SK-N-SH (cell line): ENCODE measurements around the gene MLANA. TPM values are rescaled to one million over a fixed set of nuclear protein-coding genes. Genes with fewer than 3 reads are reported as not detected.

Experiments
- CTCF ChIA-PET: fragments of 300-600, 350-600 bp; formaldehyde crosslinking; extraction: SDS; loops from one replicate; lab custom pipeline; 2021; lab: Yijun Ruan, JAX
- POLR2A ChIA-PET: fragments of 350-600 bp; sonication (Branson Sonifier 250); formaldehyde crosslinking; extraction: SDS; loops from one replicate; lab custom pipeline; 2020; ENCODE audit warnings: antibody characterized with exemption, inconsistent platforms; lab: Yijun Ruan, JAX
- DNase-seq: peaks from one replicate; pipeline ENCODE4 v3.0.0; 2012
- H2AFZ ChIP-seq: fragments of 200-600 bp; sonication (generic); 2 replicates; pipeline ENCODE4 v1.8.1; 2016; ENCODE audit warnings: antibody characterized with exemption, mild to moderate bottlenecking, low read depth
- H3F3A ChIP-seq: fragments of 200-600 bp; sonication (generic); replicated peaks from 2 replicates; pipeline ENCODE3; 2016; ENCODE audit warnings: antibody characterized with exemption, mild to moderate bottlenecking; ENCODE audit not compliant: insufficient read depth
- H3K27ac ChIP-seq, 2 experiments: fragments of 200-500 bp in 1 of 2; fragments of 200-600 bp in 1 of 2; sonication (Bioruptor generic) in 1 of 2; sonication (generic), shearing (Covaris generic) in 1 of 2; 2 replicates each; pipeline versions ENCODE4 v1.5.1 to v1.6.1; 2014 to 2016; ENCODE audit warnings: low read depth in 2 of 2, inconsistent platforms in 1 of 2, low read length in 1 of 2, mild to moderate bottlenecking in 1 of 2, mixed read lengths in 1 of 2
- H3K27me3 ChIP-seq: fragments of 200-600 bp; sonication (generic), shearing (Covaris generic); 2 replicates; pipeline ENCODE4 v1.6.1; 2016; ENCODE audit warnings: mixed run types; ENCODE audit not compliant: insufficient read depth
- H3K36me3 ChIP-seq, 2 experiments: fragments of 200-500 bp in 1 of 2; fragments of 200-600 bp in 1 of 2; sonication (Bioruptor generic) in 1 of 2; sonication (generic) in 1 of 2; replicated peaks in 1 of 2; 2 replicates each; pipeline versions ENCODE3 to v1.5.1; 2014 to 2016; ENCODE audit warnings: low read length in 1 of 2, mild to moderate bottlenecking in 1 of 2; ENCODE audit not compliant: insufficient read depth in 2 of 2, control insufficient read depth in 1 of 2
- H3K4me1 ChIP-seq, 2 experiments: fragments of 200-500 bp in 1 of 2; fragments of 200-600 bp in 1 of 2; sonication (Bioruptor generic) in 1 of 2; sonication (generic), shearing (Covaris generic) in 1 of 2; 2 replicates each; pipeline versions ENCODE4 v1.5.1 to v1.6.1; 2014 to 2016; ENCODE audit warnings: low read depth in 1 of 2, low read length in 1 of 2, mixed run types in 1 of 2; ENCODE audit not compliant: insufficient read depth in 2 of 2, control insufficient read depth in 1 of 2
- H3K4me2 ChIP-seq: fragments of 200-600 bp; sonication (generic), shearing (Covaris generic); 2 replicates; pipeline ENCODE4 v1.6.1; 2017; ENCODE audit warnings: mixed run types
- H3K4me3 ChIP-seq, 2 experiments: fragments of 200-500 bp in 1 of 2; fragments of 200-600 bp in 1 of 2; sonication (Bioruptor generic) in 1 of 2; sonication (generic), shearing (Covaris generic) in 1 of 2; 2 replicates each; pipeline versions ENCODE4 v1.5.1 to v1.8.1; 2014 to 2016; ENCODE audit warnings: low read depth in 2 of 2, inconsistent platforms in 1 of 2, low read length in 1 of 2, mild to moderate bottlenecking in 1 of 2, mixed read lengths in 1 of 2, moderate library complexity in 1 of 2
- H3K79me2 ChIP-seq: fragments of 200-600 bp; sonication (generic); 2 replicates; pipeline ENCODE4 v1.8.1; 2017; ENCODE audit warnings: mild to moderate bottlenecking; ENCODE audit not compliant: insufficient read depth
- H3K9ac ChIP-seq: fragments of 200-600 bp; sonication (generic); 2 replicates; pipeline ENCODE4 v1.6.1; 2017; ENCODE audit warnings: mixed run types
- H3K9me2 ChIP-seq: fragments of 200-600 bp; sonication (generic); 2 replicates; pipeline ENCODE4 v1.6.1; 2017; ENCODE audit warnings: mixed run types
- H3K9me3 ChIP-seq: fragments of 200-600 bp; sonication (generic); 2 replicates; pipeline ENCODE4 v1.6.1; 2017; ENCODE audit warnings: mixed run types, mild to moderate bottlenecking, moderate library complexity
- H4K20me1 ChIP-seq: fragments of 200-600 bp; sonication (generic); 2 replicates; pipeline ENCODE4 v1.6.1; 2017; ENCODE audit warnings: mild to moderate bottlenecking, mixed run types; ENCODE audit not compliant: insufficient read depth
- CHD2 ChIP-seq: fragments of 150-350 bp; IDR thresholded peaks from 2 replicates; pipeline ENCODE4 v1.6.1; 2018; ENCODE audit warnings: low read length; ENCODE audit not compliant: partially characterized antibody
- ELF1 ChIP-seq: IDR thresholded peaks from 2 replicates; pipeline ENCODE4 v1.4.0; 2012
- EZH2phosphoT487 ChIP-seq: fragments of 200-600 bp; sonication (generic); IDR thresholded peaks from 2 replicates; pipeline ENCODE4 v1.6.1; 2017; ENCODE audit warnings: low read depth, mixed run types, mild to moderate bottlenecking, antibody characterized with exemption, moderate library complexity, borderline replicate concordance
- GATA2 ChIP-seq: sonication (generic); formaldehyde crosslinking; IDR thresholded peaks from 2 replicates; pipeline ENCODE4 v1.5.0; 2020; ENCODE audit warnings: mild to moderate bottlenecking, missing genetic modification reagents
- NFIC ChIP-seq: IDR thresholded peaks from 2 replicates; pipeline ENCODE4 v1.4.0; 2012; ENCODE audit warnings: borderline replicate concordance
- NRF1 ChIP-seq: IDR thresholded peaks from 2 replicates; pipeline ENCODE4 v1.6.1; 2012; ENCODE audit warnings: low read depth, mild to moderate bottlenecking, low read length
- RAD21 ChIP-seq: IDR thresholded peaks from 2 replicates; pipeline ENCODE4 v1.6.1; 2012; ENCODE audit warnings: mild to moderate bottlenecking, low read length
- RXRA ChIP-seq: IDR thresholded peaks from 2 replicates; pipeline ENCODE4 v1.4.0; 2012; ENCODE audit warnings: low read depth, mild to moderate bottlenecking, borderline replicate concordance
- SIN3A ChIP-seq: IDR thresholded peaks from 2 replicates; pipeline ENCODE4 v1.6.1; 2012; ENCODE audit warnings: low read depth, mild to moderate bottlenecking, low read length, moderate library complexity, borderline replicate concordance
- SMC3 ChIP-seq: IDR thresholded peaks from 2 replicates; pipeline ENCODE4 v1.6.1; 2012; ENCODE audit warnings: low read depth, low read length, improper control_type of control experiment
- TAF1 ChIP-seq: IDR thresholded peaks from 2 replicates; pipeline ENCODE4 v1.6.1; 2012; ENCODE audit warnings: low read depth, mild to moderate bottlenecking, low read length, moderate library complexity, borderline replicate concordance
- TCF12 ChIP-seq: IDR thresholded peaks from 2 replicates; pipeline ENCODE4 v1.4.0; 2012
- WGBS: methylation state at CpG from one replicate; pipeline ENCODE4 v1.1.6; 2017; ENCODE audit warnings: low lambda C conversion rate; 5-methylcytosine and 5-hydroxymethylcytosine counted together
- polyA plus RNA-seq, 3 experiments: library from polyadenylated mRNA; depleted of rRNA; stranded (reverse); fragments of >200 nt; gene quantifications; 2 replicates each; pipeline ENCODE4 v1.2.3, GENCODE V29; 2012
- TF ChIP-seq, protein P1 (sequence below): IDR thresholded peaks from 2 replicates; pipeline ENCODE4 v1.4.0; 2012; ENCODE audit warnings: low read depth, borderline replicate concordance
- TF ChIP-seq, protein P2 (sequence below): fragments of 200-600 bp; sonication (generic); IDR thresholded peaks from 2 replicates; pipeline ENCODE4 v1.6.1; 2017; ENCODE audit warnings: antibody characterized with exemption, mild to moderate bottlenecking, moderate library complexity
- TF ChIP-seq, protein P3 (sequence below): fragments of 150-350 bp; IDR thresholded peaks from 2 replicates; pipeline ENCODE4 v1.6.1; 2016; ENCODE audit warnings: mild to moderate bottlenecking, low read depth, low read length

The MLANA gene
- polyA plus RNA-seq, 1 of the 3 experiments (the other 2 are of a cell fraction) = not detected

DNA sequence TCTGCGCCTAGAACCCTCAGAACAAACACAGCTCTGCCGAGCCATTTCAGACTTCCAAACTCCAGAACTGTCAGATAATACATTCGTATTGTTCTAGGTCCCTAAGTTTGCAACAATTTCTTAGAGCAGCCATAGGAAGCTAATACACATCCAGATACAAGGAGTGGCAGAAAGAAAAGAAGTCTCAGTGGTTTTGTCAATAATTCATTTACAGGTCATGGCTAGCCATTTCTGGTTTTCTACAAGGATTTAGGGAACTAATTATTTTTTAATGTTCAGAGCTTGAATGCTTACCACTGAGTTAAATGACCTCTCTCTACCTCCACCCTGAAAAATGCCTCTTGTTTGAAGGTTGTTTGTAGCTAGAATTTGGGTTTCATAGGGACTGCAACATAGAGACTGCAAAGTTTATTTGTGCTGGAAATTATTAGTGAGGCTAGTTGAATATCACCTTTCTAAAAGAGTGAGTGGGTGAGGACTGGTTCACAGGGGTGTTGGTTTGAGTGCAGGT is 42.3 kb upstream of the MLANA start:
- Histone ChIP-seq H3K9ac (no peak overlapping the region), H4K20me1 (no peaks in the 10 kb centered on the region), H3K4me2 (no peak overlapping the region), H3K27ac (no peak overlapping the region), H2AFZ (no peak overlapping the region), H3K9me3 (no peaks in the 10 kb centered on the region), H3K4me1 (peaks cover 6 to 7% of the 10 kb centered on the region in 2 experiments; a peak in 2 of 4 replicates), H3F3A (no peaks in the 10 kb centered on the region), H3K36me3 (no peaks in the 10 kb centered on the region), H3K27me3 (no peaks in the 10 kb centered on the region), H3K4me3 (no peak overlapping the region), H3K9me2 (no peaks in the 10 kb centered on the region), H3K79me2 (no peaks in the 10 kb centered on the region)
- ChIA-PET POLR2A (no interaction called here), CTCF (interaction anchor here (1.2 to 3.7 kb wide), 3 partner anchors 16 to 49 kb away, joined by 4 to 24 read pairs (median 5); partner anchors contain the start of gene ERMP1)
- 80% methylated on average over 3 of the region's 3 CpGs for WGBS
- TF ChIP-seq RAD21 (no peak), SMC3 (no peak), RXRA (no peak), NFIC (no peak), TAF1 (no peak)
- TF ChIP-seq, protein P1, sequence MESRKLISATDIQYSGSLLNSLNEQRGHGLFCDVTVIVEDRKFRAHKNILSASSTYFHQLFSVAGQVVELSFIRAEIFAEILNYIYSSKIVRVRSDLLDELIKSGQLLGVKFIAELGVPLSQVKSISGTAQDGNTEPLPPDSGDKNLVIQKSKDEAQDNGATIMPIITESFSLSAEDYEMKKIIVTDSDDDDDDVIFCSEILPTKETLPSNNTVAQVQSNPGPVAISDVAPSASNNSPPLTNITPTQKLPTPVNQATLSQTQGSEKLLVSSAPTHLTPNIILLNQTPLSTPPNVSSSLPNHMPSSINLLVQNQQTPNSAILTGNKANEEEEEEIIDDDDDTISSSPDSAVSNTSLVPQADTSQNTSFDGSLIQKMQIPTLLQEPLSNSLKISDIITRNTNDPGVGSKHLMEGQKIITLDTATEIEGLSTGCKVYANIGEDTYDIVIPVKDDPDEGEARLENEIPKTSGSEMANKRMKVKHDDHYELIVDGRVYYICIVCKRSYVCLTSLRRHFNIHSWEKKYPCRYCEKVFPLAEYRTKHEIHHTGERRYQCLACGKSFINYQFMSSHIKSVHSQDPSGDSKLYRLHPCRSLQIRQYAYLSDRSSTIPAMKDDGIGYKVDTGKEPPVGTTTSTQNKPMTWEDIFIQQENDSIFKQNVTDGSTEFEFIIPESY = no peak
- no peak for DNase-seq

DNA sequence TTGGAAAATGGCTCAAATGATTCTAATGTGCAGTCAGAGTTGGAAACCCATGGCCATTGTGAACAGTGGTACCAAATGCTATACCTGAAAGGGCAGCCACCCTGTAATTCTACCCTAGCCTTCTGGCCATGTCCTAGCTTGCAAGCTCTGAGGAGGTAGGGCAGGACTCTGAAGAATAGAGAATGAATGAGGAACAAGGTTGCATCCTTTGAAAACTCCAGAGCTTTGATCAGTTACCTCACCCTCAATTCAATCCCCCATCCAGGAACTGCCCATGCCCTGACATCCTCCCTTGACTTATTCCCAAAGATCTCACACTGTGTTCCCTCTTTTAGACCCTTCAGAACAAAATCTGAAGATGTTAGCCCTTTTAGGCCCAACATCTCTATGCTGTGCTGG is 40.0 kb upstream of the MLANA start:
- no peaks in the 10 kb centered on the region for H3K27me3 ChIP-seq
- no peaks in the 10 kb centered on the region for H3K9me2 ChIP-seq
- H4K20me1 ChIP-seq = no peaks in the 10 kb centered on the region
- H3K4me3 ChIP-seq = no peak overlapping the region
- H3K4me1 ChIP-seq = peaks cover 0 to 3% of the 10 kb centered on the region in 2 experiments; a peak in 1 of 4 replicates
- POLR2A ChIA-PET = no interaction called here
- no peaks in the 10 kb centered on the region for H3K36me3 ChIP-seq
- CTCF ChIA-PET = interaction anchor here (1.0 to 1.9 kb wide), 3 partner anchors 8 to 17 kb away, joined by 3 to 5 read pairs (median 4); partner anchors contain the start of gene ERMP1
- DNase-seq = no peak
- no peak overlapping the region for H3K27ac ChIP-seq
- H3K79me2 ChIP-seq = no peaks in the 10 kb centered on the region
- no peaks in the 10 kb centered on the region for H3F3A ChIP-seq
- H2AFZ ChIP-seq = no peak overlapping the region
- H3K9me3 ChIP-seq = no peaks in the 10 kb centered on the region
- no peak overlapping the region for H3K4me2 ChIP-seq
- no peak overlapping the region for H3K9ac ChIP-seq
- TF ChIP-seq EZH2phosphoT487 (no peak), ELF1 (no peak), NFIC (no peak), CHD2 (no peak), TCF12 (no peak), NRF1 (no peak), SIN3A (no peak), GATA2 (CRISPR knock-in tag) (no peak), TAF1 (no peak)
- TF ChIP-seq, protein P1 = no peak
- TF ChIP-seq, protein P2, sequence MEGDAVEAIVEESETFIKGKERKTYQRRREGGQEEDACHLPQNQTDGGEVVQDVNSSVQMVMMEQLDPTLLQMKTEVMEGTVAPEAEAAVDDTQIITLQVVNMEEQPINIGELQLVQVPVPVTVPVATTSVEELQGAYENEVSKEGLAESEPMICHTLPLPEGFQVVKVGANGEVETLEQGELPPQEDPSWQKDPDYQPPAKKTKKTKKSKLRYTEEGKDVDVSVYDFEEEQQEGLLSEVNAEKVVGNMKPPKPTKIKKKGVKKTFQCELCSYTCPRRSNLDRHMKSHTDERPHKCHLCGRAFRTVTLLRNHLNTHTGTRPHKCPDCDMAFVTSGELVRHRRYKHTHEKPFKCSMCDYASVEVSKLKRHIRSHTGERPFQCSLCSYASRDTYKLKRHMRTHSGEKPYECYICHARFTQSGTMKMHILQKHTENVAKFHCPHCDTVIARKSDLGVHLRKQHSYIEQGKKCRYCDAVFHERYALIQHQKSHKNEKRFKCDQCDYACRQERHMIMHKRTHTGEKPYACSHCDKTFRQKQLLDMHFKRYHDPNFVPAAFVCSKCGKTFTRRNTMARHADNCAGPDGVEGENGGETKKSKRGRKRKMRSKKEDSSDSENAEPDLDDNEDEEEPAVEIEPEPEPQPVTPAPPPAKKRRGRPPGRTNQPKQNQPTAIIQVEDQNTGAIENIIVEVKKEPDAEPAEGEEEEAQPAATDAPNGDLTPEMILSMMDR = no peak
- TF ChIP-seq, protein P3, sequence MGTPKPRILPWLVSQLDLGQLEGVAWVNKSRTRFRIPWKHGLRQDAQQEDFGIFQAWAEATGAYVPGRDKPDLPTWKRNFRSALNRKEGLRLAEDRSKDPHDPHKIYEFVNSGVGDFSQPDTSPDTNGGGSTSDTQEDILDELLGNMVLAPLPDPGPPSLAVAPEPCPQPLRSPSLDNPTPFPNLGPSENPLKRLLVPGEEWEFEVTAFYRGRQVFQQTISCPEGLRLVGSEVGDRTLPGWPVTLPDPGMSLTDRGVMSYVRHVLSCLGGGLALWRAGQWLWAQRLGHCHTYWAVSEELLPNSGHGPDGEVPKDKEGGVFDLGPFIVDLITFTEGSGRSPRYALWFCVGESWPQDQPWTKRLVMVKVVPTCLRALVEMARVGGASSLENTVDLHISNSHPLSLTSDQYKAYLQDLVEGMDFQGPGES = no peak
